Astrocyte of the cerebellum (primary cell): ENCODE results near the gene SLC39A7.

Experiments used
- DNase-seq: peaks from one replicate; pipeline ENCODE4 v3.0.0-alpha.2; 2011; ENCODE audit warnings: low read depth
- H3K4me3 ChIP-seq: 2 replicates; pipeline ENCODE4 v1.5.1; 2011; ENCODE audit warnings: mild to moderate bottlenecking, low read depth, low read length, moderate library complexity
- CTCF ChIP-seq: IDR thresholded peaks from 2 replicates; pipeline ENCODE4 v1.5.1; 2012; ENCODE audit warnings: low read length, low read depth, moderate library complexity, mild to moderate bottlenecking; ENCODE audit errors: missing control alignments
- in situ Hi-C: cut with HindIII; loops from 2 replicates; pipeline ENCODE4 v1.10.0; 2017; ENCODE audit warnings: low sequenced_read_pairs

Gene SLC39A7

GRCh38 chr6:33183071-33183683 is 17.5 kb upstream of the SLC39A7 start:
- no peak overlapping the region for H3K4me3 ChIP-seq
- no peak for DNase-seq
- no peak for TF ChIP-seq CTCF
- in situ Hi-C loops: no loop called here

GRCh38 chr6:33185190-33185589 is 15.5 kb upstream of the SLC39A7 start:
- TF ChIP-seq CTCF: no peak
- H3K4me3 ChIP-seq: no peak overlapping the region

GRCh38 chr6:33185654-33186187 is 14.9 kb upstream of the SLC39A7 start:
- no peak for DNase-seq
- TF ChIP-seq CTCF: no peak
- no peak overlapping the region for H3K4me3 ChIP-seq
- in situ Hi-C loops: no loop called here

More at GRCh38 chr6:33185190-33185589, 15.5 kb upstream of the SLC39A7 start:
- DNase-seq: no peak
- in situ Hi-C loops: no loop called here

GRCh38 chr6:33187809-33188208 is 12.9 kb upstream of the SLC39A7 start:
- in situ Hi-C loops: no loop called here
- no peak overlapping the region for H3K4me3 ChIP-seq
- DNase-seq: no peak
- TF ChIP-seq CTCF: no peak

GRCh38 chr6:33189164-33189563 is 11.5 kb upstream of the SLC39A7 start:
- TF ChIP-seq CTCF: no peak
- H3K4me3 ChIP-seq: no peak overlapping the region
- DNase-seq: no peak
- in situ Hi-C loops: no loop called here

GRCh38 chr6:33189625-33190448 is 10.8 kb upstream of the SLC39A7 start:
- TF ChIP-seq CTCF: no peak
- no peak overlapping the region for H3K4me3 ChIP-seq
- no peak for DNase-seq
- in situ Hi-C loops: no loop called here
